ENCODE measurements around the gene CCND1. TPM values are rescaled to one million over a fixed set of nuclear protein-coding genes. Genes with fewer than 3 reads are reported as not detected.

Gene CCND1
- total RNA-seq, 1 donor from 2014 or later: 55.6 TPM

GRCh38 chr11:69696749-69697468 is 56.0 kb downstream of the CCND1 start:
- no peak for DNase-seq (ENCODE audit: low spot score)
- H3K9me3 Mint-ChIP-seq (ENCODE audit: unreplicated experiment): no peaks in the 10 kb centered on the region
- no peaks in the 10 kb centered on the region for H3K27me3 Mint-ChIP-seq (ENCODE audit: unreplicated experiment)
- no peak overlapping the region for H3K27ac Mint-ChIP-seq (ENCODE audit: unreplicated experiment)
- H3K4me3 Mint-ChIP-seq (ENCODE audit: unreplicated experiment): no peak overlapping the region
- no peaks in the 10 kb centered on the region for H3K36me3 Mint-ChIP-seq (ENCODE audit: low read depth, unreplicated experiment)
- peaks cover 6% of the 10 kb centered on the region for H3K4me1 Mint-ChIP-seq (ENCODE audit: unreplicated experiment)
- TF ChIP-seq CTCF (IDR thresholded peaks at IDR 0.05; ENCODE audit: unreplicated experiment): no peak

- peaks cover 1% of the 10 kb centered on the region for H3K27me3 Mint-ChIP-seq (ENCODE audit: unreplicated experiment)
- no peak for DNase-seq (ENCODE audit: low spot score)
- H3K9me3 Mint-ChIP-seq (ENCODE audit: unreplicated experiment): no peaks in the 10 kb centered on the region
- no peak for TF ChIP-seq CTCF (IDR thresholded peaks at IDR 0.05; ENCODE audit: unreplicated experiment)
- H3K27ac Mint-ChIP-seq (ENCODE audit: unreplicated experiment): no peak overlapping the region
- H3K4me1 Mint-ChIP-seq (ENCODE audit: unreplicated experiment): peaks cover 6% of the 10 kb centered on the region
- H3K36me3 Mint-ChIP-seq (ENCODE audit: low read depth, unreplicated experiment): no peaks in the 10 kb centered on the region
- no peak overlapping the region for H3K4me3 Mint-ChIP-seq (ENCODE audit: unreplicated experiment)
Observed at GRCh38 chr11:69697469-69697843, 56.5 kb downstream of the CCND1 start.

- peaks cover 4% of the 10 kb centered on the region for H3K27me3 Mint-ChIP-seq (ENCODE audit: unreplicated experiment)
- H3K4me3 Mint-ChIP-seq (ENCODE audit: unreplicated experiment): no peak overlapping the region
- H3K4me1 Mint-ChIP-seq (ENCODE audit: unreplicated experiment): peaks cover 10% of the 10 kb centered on the region
- H3K9me3 Mint-ChIP-seq (ENCODE audit: unreplicated experiment): no peaks in the 10 kb centered on the region
- DNase-seq (ENCODE audit: low spot score): no peak
- no peaks in the 10 kb centered on the region for H3K36me3 Mint-ChIP-seq (ENCODE audit: low read depth, unreplicated experiment)
- no peak overlapping the region for H3K27ac Mint-ChIP-seq (ENCODE audit: unreplicated experiment)
- no peak for TF ChIP-seq CTCF (IDR thresholded peaks at IDR 0.05; ENCODE audit: unreplicated experiment)
Observed at GRCh38 chr11:69697861-69698260, 56.9 kb downstream of the CCND1 start.

GRCh38 chr11:69698362-69698761 is 57.4 kb downstream of the CCND1 start:
- no peaks in the 10 kb centered on the region for H3K36me3 Mint-ChIP-seq (ENCODE audit: low read depth, unreplicated experiment)
- no peaks in the 10 kb centered on the region for H3K9me3 Mint-ChIP-seq (ENCODE audit: unreplicated experiment)
- DNase-seq (ENCODE audit: low spot score): no peak
- no peak overlapping the region for H3K27ac Mint-ChIP-seq (ENCODE audit: unreplicated experiment)
- peaks cover 4% of the 10 kb centered on the region for H3K27me3 Mint-ChIP-seq (ENCODE audit: unreplicated experiment)
- peaks cover 10% of the 10 kb centered on the region for H3K4me1 Mint-ChIP-seq (ENCODE audit: unreplicated experiment)
- no peak overlapping the region for H3K4me3 Mint-ChIP-seq (ENCODE audit: unreplicated experiment)
- TF ChIP-seq CTCF (IDR thresholded peaks at IDR 0.05; ENCODE audit: unreplicated experiment): no peak

- peaks cover 4% of the 10 kb centered on the region for H3K27me3 Mint-ChIP-seq (ENCODE audit: unreplicated experiment)
Observed at GRCh38 chr11:69699213-69699612, 58.3 kb downstream of the CCND1 start.

More at GRCh38 chr11:69699213-69699612, 58.3 kb downstream of the CCND1 start:
- Mint-ChIP-seq H3K9me3 (ENCODE audit: unreplicated experiment) (no peaks in the 10 kb centered on the region), H3K4me1 (ENCODE audit: unreplicated experiment) (peaks cover 10% of the 10 kb centered on the region), H3K4me3 (ENCODE audit: unreplicated experiment) (no peak overlapping the region), H3K27ac (ENCODE audit: unreplicated experiment) (no peak overlapping the region), H3K36me3 (ENCODE audit: low read depth, unreplicated experiment) (no peaks in the 10 kb centered on the region)
- no peak for DNase-seq (ENCODE audit: low spot score)
- no peak for TF ChIP-seq CTCF (IDR thresholded peaks at IDR 0.05; ENCODE audit: unreplicated experiment)

Data from endothelial cell (in vitro differentiated cells).